Endothelial cell of umbilical vein (primary cell): ENCODE results near the gene SMARCA4. TPM values are rescaled to one million over a fixed set of nuclear protein-coding genes. Genes with fewer than 3 reads are reported as not detected.
"Not testable (repeated sequence)": the region's sequence is repeated elsewhere in the genome, so short reads cannot be mapped to it uniquely, and the experiment has no call there.

Experiments used
- BruUV-seq: library from RNA; stranded (reverse); fragments of 400-500 nt; replicated peaks from 2 replicates; lab custom pipeline; 2021; lab: Mats Ljungman, UMichigan
- CTCF ChIA-PET: fragments of 300-600, 350-600 bp; sonication (Branson Sonifier 250); formaldehyde crosslinking; loops from one replicate; lab custom pipeline; 2021; ENCODE audit warnings: antibody characterized with exemption, inconsistent platforms; lab: Charles Lee
- POLR2A ChIA-PET: fragments of 300-600, 350-600 bp; sonication (Branson Sonifier 250); formaldehyde crosslinking; loops from one replicate; lab custom pipeline; 2021; ENCODE audit warnings: antibody characterized with exemption, inconsistent platforms; lab: Charles Lee
- DNase-seq: peaks from one replicate; pipeline ENCODE4 v3.0.0-alpha.2; 2011; ENCODE audit warnings: low read depth, low spot score
- FAIRE-seq: peaks from 2 replicates; lab custom pipeline; 2011; peaks lifted over from hg19 to GRCh38; lab: Jason Lieb, UNC
- H2AFZ ChIP-seq: 2 replicates; pipeline ENCODE4 v1.6.0; 2012; ENCODE audit warnings: low read depth, low read length, control low read depth, inconsistent platforms
- H3K27ac ChIP-seq: 2 replicates; pipeline ENCODE4 v1.5.1; 2011; ENCODE audit warnings: low read depth, mild to moderate bottlenecking, control low read depth, low read length, moderate library complexity; ENCODE audit not compliant: insufficient read depth
- H3K27me3 ChIP-seq, 2 experiments: 2 replicates each; pipeline versions ENCODE4 v1.6.0 to v1.6.1; 2011; ENCODE audit warnings: low read length in 2 of 2, mixed read lengths in 1 of 2; ENCODE audit not compliant: control insufficient read depth in 2 of 2, insufficient read depth in 2 of 2
- H3K36me3 ChIP-seq, 2 experiments: 2 replicates in 1 of 2; 3 replicates in 1 of 2; pipeline ENCODE4 v1.5.1; 2011; ENCODE audit warnings: low read length in 2 of 2, mild to moderate bottlenecking in 1 of 2, moderate library complexity in 1 of 2; ENCODE audit not compliant: control insufficient read depth in 2 of 2, insufficient read depth in 2 of 2; ENCODE audit errors: extremely low read depth in 1 of 2
- H3K4me1 ChIP-seq: 3 replicates; pipeline ENCODE4 v1.5.1; 2011; ENCODE audit warnings: mild to moderate bottlenecking, low read length; ENCODE audit not compliant: control insufficient read depth, insufficient read depth; ENCODE audit errors: extremely low read depth
- H3K4me2 ChIP-seq: 2 replicates; pipeline ENCODE4 v1.6.1; 2011; ENCODE audit warnings: low read length, control low read depth, mixed read lengths; ENCODE audit not compliant: insufficient read depth
- H3K4me3 ChIP-seq, 3 experiments: fragments of 200-600 bp in 1 of 3; sonication (generic), shearing (Covaris generic) in 1 of 3; replicated peaks in 1 of 3; 2 replicates each; pipeline ENCODE4 v1.5.1; 2011 to 2016; ENCODE audit warnings: control low read depth in 3 of 3, low read length in 3 of 3, mild to moderate bottlenecking in 2 of 3, inconsistent platforms in 1 of 3, low read depth in 1 of 3, moderate library complexity in 1 of 3; ENCODE audit not compliant: insufficient read depth in 1 of 3
- H3K79me2 ChIP-seq: 2 replicates; pipeline ENCODE4 v1.6.0; 2012; ENCODE audit warnings: low read length, inconsistent platforms; ENCODE audit not compliant: control insufficient read depth, insufficient read depth
- H3K9ac ChIP-seq: replicated peaks from 2 replicates; pipeline ENCODE3; 2011; ENCODE audit warnings: low read length, control low read depth; ENCODE audit not compliant: insufficient read depth; ENCODE audit errors: extremely low read depth
- H3K9me1 ChIP-seq: replicated peaks from 3 replicates; pipeline ENCODE4 v1.6.0; 2011; ENCODE audit warnings: mild to moderate bottlenecking, low read length; ENCODE audit not compliant: control insufficient read depth, insufficient read depth; ENCODE audit errors: extremely low read depth
- H3K9me3 ChIP-seq: replicated peaks from 2 replicates; pipeline ENCODE4 v1.5.1; 2012; ENCODE audit warnings: low read length, inconsistent platforms; ENCODE audit not compliant: control insufficient read depth, insufficient read depth
- H4K20me1 ChIP-seq: replicated peaks from 2 replicates; pipeline ENCODE3; 2011; ENCODE audit warnings: mild to moderate bottlenecking, low read length; ENCODE audit not compliant: control insufficient read depth, insufficient read depth; ENCODE audit errors: extremely low read depth
- CTCF ChIP-seq, 2 donors: IDR thresholded peaks; 1 replicate in 1 of 2; 2 replicates in 1 of 2; pipeline ENCODE4 v1.5.1; 2011; ENCODE audit warnings: low read length in 2 of 2, mild to moderate bottlenecking in 2 of 2, moderate library complexity in 2 of 2, control low read depth in 1 of 2, inconsistent platforms in 1 of 2, low read depth in 1 of 2; ENCODE audit not compliant: insufficient read depth in 1 of 2; ENCODE audit errors: extremely low read depth in 1 of 2
- FOS ChIP-seq: IDR thresholded peaks from 2 replicates; pipeline ENCODE4 v1.6.1; 2011; ENCODE audit warnings: mild to moderate bottlenecking, low read length, moderate library complexity, borderline replicate concordance; ENCODE audit not compliant: insufficient read depth
- GATA2 ChIP-seq: IDR thresholded peaks from 2 replicates; pipeline ENCODE4 v1.7.0; 2011; ENCODE audit warnings: low read depth, mild to moderate bottlenecking, moderate library complexity, mixed read lengths, low read length; ENCODE audit not compliant: insufficient read length, insufficient read depth
- JUN ChIP-seq: IDR thresholded peaks from 2 replicates; pipeline ENCODE4 v1.6.1; 2011; ENCODE audit warnings: borderline replicate concordance, low read depth; ENCODE audit not compliant: insufficient read length, insufficient read depth
- MAX ChIP-seq: IDR thresholded peaks from 2 replicates; pipeline ENCODE4 v1.6.1; 2011; ENCODE audit not compliant: insufficient read depth, insufficient read length
- MYC ChIP-seq: IDR thresholded peaks from one replicate; pipeline ENCODE4 v1.6.1; 2011; ENCODE audit warnings: mild to moderate bottlenecking, low read depth, low read length
- POLR2A ChIP-seq: IDR thresholded peaks from 2 replicates; pipeline ENCODE4 v1.6.1; 2012; ENCODE audit warnings: low read depth, mild to moderate bottlenecking, control low read depth, low read length
- POLR2AphosphoS5 ChIP-seq: IDR thresholded peaks from 2 replicates; pipeline ENCODE4 v1.6.1; 2012; ENCODE audit warnings: low read depth, mild to moderate bottlenecking, control low read depth, low read length, moderate library complexity; ENCODE audit not compliant: insufficient read depth
- dilution Hi-C: fragments of 300-500 bp; cut with MboI; formaldehyde crosslinking; loops from one replicate; pipeline ENCODE4 v1.15.0; 2019; ENCODE audit warnings: low sequenced_read_pairs; ENCODE audit not compliant: extremely low pct_ligation_motif_present
- intact Hi-C: fragments of 100-400 bp; cut with micrococcal nuclease; formaldehyde crosslinking; loops from one replicate; pipeline ENCODE4 v1.10.0; 2022
- polyA plus RNA-seq, 4 experiments: library from polyadenylated mRNA; depleted of rRNA in 3 of 4; stranded (reverse) in 3 of 4; unstranded in 1 of 4; fragments of >200 nt; gene quantifications; 2 replicates each; pipeline versions ENCODE4 v1.2.1 to v1.2.3, GENCODE V29; 2011 to 2012; ENCODE audit warnings: missing spikeins in 1 of 4
- total RNA-seq: library from RNA; stranded (reverse); gene quantifications from 2 replicates; pipeline ENCODE4 v1.2.3, GENCODE V29; 2021

SMARCA4 gene
- total and polyA plus RNA-seq, 2 donors (not counting 3 experiments of a cell fraction or from before 2014, with no cell fraction given), result 65.0 to 177 TPM

- no peak overlapping the region for H3K9ac ChIP-seq
- no peak for TF ChIP-seq JUN
- TF ChIP-seq POLR2AphosphoS5, result no peak
- TF ChIP-seq MAX, result no peak
- TF ChIP-seq MYC, result no peak
- TF ChIP-seq CTCF (IDR thresholded peaks at IDR 0.05; ENCODE audit: extremely low read depth in 1 of 2, insufficient read depth in 1 of 2, low read depth in 1 of 2, low read length in 2 of 2), result peak; percentile 49 to 60
- no peak for TF ChIP-seq FOS
- TF ChIP-seq POLR2A, result no peak
- TF ChIP-seq GATA2, result no peak
- no peaks in the 10 kb centered on the region for H4K20me1 ChIP-seq
These were observed 24.2 kb upstream of the SMARCA4 start for GRCh38 chr19:10936661-10937084.

GRCh38 chr19:10941649-10942048 is 19.2 kb upstream of the SMARCA4 start:
- H2AFZ ChIP-seq, H3K9ac ChIP-seq, DNase-seq, H3K36me3 ChIP-seq, dilution Hi-C loops, FAIRE-seq, H3K9me1 ChIP-seq, H3K79me2 ChIP-seq, BruUV-seq, H3K27ac ChIP-seq, H3K4me2 ChIP-seq, H3K4me1 ChIP-seq, H3K4me3 ChIP-seq, H3K27me3 ChIP-seq, H4K20me1 ChIP-seq, H3K9me3 ChIP-seq: not testable (repeated sequence)
- intact Hi-C loops, result loop anchor here (1.0 to 5.0 kb wide), 2 partner anchors 19 to 76 kb away; no protein-coding TSS in a partner anchor
- ChIA-PET POLR2A (interaction anchor here (0.6 to 0.7 kb wide), 2 partner anchors 22 to 34 kb away, joined by 3 to 5 read pairs; no protein-coding TSS in a partner anchor), CTCF (interaction anchor here (0.7 to 2.6 kb wide), 25 partner anchors 8 to 94 kb away, joined by 3 to 35 read pairs (median 7); partner anchors contain the start of genes CARM1 and SMARCA4)

More at GRCh38 chr19:10936661-10937084, 24.2 kb upstream of the SMARCA4 start:
- no peaks in the 10 kb centered on the region for H3K27me3 ChIP-seq
- DNase-seq (peak; percentile 86), FAIRE-seq (peak; percentile 91)
- no peak overlapping the region for H3K27ac ChIP-seq
- intact Hi-C loops (loop anchor here (1.0 to 10.0 kb wide), 5 partner anchors 38 to 266 kb away; no protein-coding TSS in a partner anchor), dilution Hi-C loops (no loop called here)
- H3K4me2 ChIP-seq, result peak overlapping the region; percentile 18
- no TSS peak for BruUV-seq
- no peak overlapping the region for H3K4me3 ChIP-seq
- CTCF ChIA-PET, result interaction anchor here (0.5 to 3.8 kb wide), 56 partner anchors 8 to 1778 kb away, joined by 3 to 24 read pairs (median 4); partner anchors contain the start of genes CARM1, LDLR and SMARCA4
- peaks cover 2% of the 10 kb centered on the region for H3K79me2 ChIP-seq
- H3K9me1 ChIP-seq, result no peaks in the 10 kb centered on the region
- H3K4me1 ChIP-seq, result peaks cover 7% of the 10 kb centered on the region
- POLR2A ChIA-PET, result interaction anchor here (0.5 to 1.2 kb wide), 3 partner anchors 9 to 432 kb away, joined by 3 to 10 read pairs (median 4); no protein-coding TSS in a partner anchor
- H2AFZ ChIP-seq, result peak overlapping the region; percentile 21
- H3K9me3 ChIP-seq, result no peaks in the 10 kb centered on the region
- no peaks in the 10 kb centered on the region for H3K36me3 ChIP-seq

- H3K79me2 ChIP-seq, FAIRE-seq, CTCF ChIA-PET, H4K20me1 ChIP-seq, H2AFZ ChIP-seq, H3K27ac ChIP-seq, H3K36me3 ChIP-seq, H3K4me3 ChIP-seq, H3K4me1 ChIP-seq, DNase-seq, H3K9ac ChIP-seq, H3K9me1 ChIP-seq, H3K4me2 ChIP-seq, POLR2A ChIA-PET, dilution Hi-C loops, H3K27me3 ChIP-seq, BruUV-seq, H3K9me3 ChIP-seq: not testable (repeated sequence)
- intact Hi-C loops, result loop anchor here (5.0 kb wide), 1 partner anchor 74 kb away; no protein-coding TSS in a partner anchor
These were observed 17.4 kb upstream of the SMARCA4 start for GRCh38 chr19:10943412-10943811.
